Measurements from ENCODE around the gene LDB3.

Gene LDB3

GRCh38 chr10:86651021-86651471 lies 17.3 kb upstream of the LDB3 start:
- no peak overlapping the region for H2AFZ ChIP-seq
- H3K9ac ChIP-seq, result no peak overlapping the region
- no peak overlapping the region for H3K4me3 ChIP-seq (ENCODE audit: low read depth, low read length)
- H3K4me2 ChIP-seq (ENCODE audit: low read length), result no peak overlapping the region
- no peaks in the 10 kb centered on the region for H3K36me3 ChIP-seq (ENCODE audit: control insufficient read depth, insufficient read depth, low read length)
- peaks cover 6% of the 10 kb centered on the region for H3K4me1 ChIP-seq
- no peaks in the 10 kb centered on the region for H3K79me2 ChIP-seq
- no peaks in the 10 kb centered on the region for H3K9me3 ChIP-seq (ENCODE audit: control insufficient read depth, low read length)
- H3K27ac ChIP-seq, result no peak overlapping the region
- H3K27me3 ChIP-seq (ENCODE audit: control insufficient read depth, insufficient read depth, low read length), result no peaks in the 10 kb centered on the region
- no peak for TF ChIP-seq CTCF (IDR thresholded peaks at IDR 0.05)

GRCh38 chr10:86651631-86652331 lies 16.5 kb upstream of the LDB3 start:
- Histone ChIP-seq H3K4me2 (ENCODE audit: low read length) (no peak overlapping the region), H3K27ac (no peak overlapping the region), H3K4me3 (ENCODE audit: low read depth, low read length) (no peak overlapping the region), H3K27me3 (ENCODE audit: control insufficient read depth, insufficient read depth, low read length) (no peaks in the 10 kb centered on the region), H3K9me3 (ENCODE audit: control insufficient read depth, low read length) (no peaks in the 10 kb centered on the region), H3K9ac (no peak overlapping the region), H2AFZ (no peak overlapping the region), H3K79me2 (no peaks in the 10 kb centered on the region), H3K4me1 (peaks cover 6% of the 10 kb centered on the region), H3K36me3 (ENCODE audit: control insufficient read depth, insufficient read depth, low read length) (no peaks in the 10 kb centered on the region)
- no peak for TF ChIP-seq CTCF (IDR thresholded peaks at IDR 0.05)

GRCh38 chr10:86652361-86653202 lies 15.7 kb upstream of the LDB3 start:
- Histone ChIP-seq H3K27me3 (ENCODE audit: control insufficient read depth, insufficient read depth, low read length) (no peaks in the 10 kb centered on the region), H3K79me2 (no peaks in the 10 kb centered on the region), H3K9ac (no peak overlapping the region), H3K4me2 (ENCODE audit: low read length) (no peak overlapping the region), H3K27ac (no peak overlapping the region), H3K4me3 (ENCODE audit: low read depth, low read length) (no peak overlapping the region), H3K36me3 (ENCODE audit: control insufficient read depth, insufficient read depth, low read length) (no peaks in the 10 kb centered on the region), H3K4me1 (peaks cover 6% of the 10 kb centered on the region), H2AFZ (no peak overlapping the region), H3K9me3 (ENCODE audit: control insufficient read depth, low read length) (no peaks in the 10 kb centered on the region)
- no peak for TF ChIP-seq CTCF (IDR thresholded peaks at IDR 0.05)

DNA sequence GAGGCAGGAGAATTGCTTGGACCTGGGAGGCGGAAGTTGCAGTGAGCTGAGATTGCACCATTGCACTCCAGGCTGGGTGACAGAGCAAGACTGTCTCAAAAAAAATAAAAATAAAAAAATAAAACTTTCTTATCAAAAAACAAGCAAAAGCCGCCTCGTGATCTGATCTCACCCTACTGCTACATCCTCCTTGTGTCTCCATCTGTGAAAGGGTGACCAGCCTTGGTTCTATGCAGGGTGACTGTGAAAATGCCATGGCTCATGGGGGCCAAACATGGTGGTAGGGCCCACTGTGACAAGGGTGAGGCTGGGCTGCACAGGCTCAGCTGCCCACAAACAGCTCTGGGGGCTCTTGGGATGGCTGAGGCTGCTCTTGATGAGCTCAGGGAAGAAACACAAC lies 14.9 kb upstream of the LDB3 start:
- no peaks in the 10 kb centered on the region for H3K27me3 ChIP-seq (ENCODE audit: control insufficient read depth, insufficient read depth, low read length)
- TF ChIP-seq CTCF (IDR thresholded peaks at IDR 0.05), result no peak

More for the DNA sequence above, 14.9 kb upstream of the LDB3 start:
- Histone ChIP-seq H3K79me2 (no peaks in the 10 kb centered on the region), H3K9me3 (ENCODE audit: control insufficient read depth, low read length) (no peaks in the 10 kb centered on the region), H3K27ac (no peak overlapping the region), H3K9ac (no peak overlapping the region), H3K4me2 (ENCODE audit: low read length) (no peak overlapping the region), H3K4me1 (peaks cover 6% of the 10 kb centered on the region), H3K4me3 (ENCODE audit: low read depth, low read length) (no peak overlapping the region), H3K36me3 (ENCODE audit: control insufficient read depth, insufficient read depth, low read length) (no peaks in the 10 kb centered on the region), H2AFZ (no peak overlapping the region)
